SK-N-DZ (cell line): ENCODE measurements around the gene LRRK2.
"Not testable (repeated sequence)": the region's sequence is repeated elsewhere in the genome, so short reads cannot be mapped to it uniquely, and the experiment has no call there.

ENCODE experiments used
- DNase-seq: peaks from one replicate; pipeline ENCODE4 v3.0.0-alpha.2; 2015; ENCODE audit warnings: low spot score

Gene LRRK2

GRCh38 chr12:40248034-40248433 lies 23.2 kb downstream of the LRRK2 start:
- DNase-seq: no peak

DNA sequence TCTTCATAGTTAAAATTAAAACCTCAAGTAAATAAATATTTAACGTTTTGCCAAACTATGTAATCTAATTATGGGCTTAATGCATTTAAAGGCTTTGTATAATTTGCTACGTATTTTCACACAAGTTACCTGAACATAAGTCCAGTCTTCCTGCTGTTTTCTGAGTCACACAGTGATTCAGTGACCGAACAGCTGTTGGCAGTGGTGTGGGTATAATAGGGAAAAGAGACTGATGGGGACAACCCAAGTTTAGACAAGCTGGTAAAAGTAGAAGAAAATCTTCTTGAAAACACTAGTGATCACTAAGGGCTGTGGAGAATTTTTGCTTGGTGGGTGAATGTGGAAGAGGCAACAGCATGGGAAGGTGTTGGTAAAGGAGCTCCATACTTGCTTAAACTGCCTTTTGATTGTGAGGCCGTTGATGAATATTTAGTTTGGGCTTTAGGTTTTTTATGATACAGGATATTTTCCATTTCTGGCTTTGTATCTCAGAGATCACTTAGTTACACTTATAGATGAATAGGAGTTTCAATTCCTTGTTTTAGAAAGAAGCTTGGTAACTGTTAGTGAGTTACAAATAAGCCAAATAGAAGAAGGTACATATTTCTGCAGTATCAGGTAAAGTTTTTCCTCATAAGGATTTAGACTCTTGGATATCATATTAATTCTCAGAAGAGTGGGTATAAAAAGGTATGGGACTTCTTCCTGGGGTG lies 23.9 kb downstream of the LRRK2 start:
- DNase-seq: no peak

DNA sequence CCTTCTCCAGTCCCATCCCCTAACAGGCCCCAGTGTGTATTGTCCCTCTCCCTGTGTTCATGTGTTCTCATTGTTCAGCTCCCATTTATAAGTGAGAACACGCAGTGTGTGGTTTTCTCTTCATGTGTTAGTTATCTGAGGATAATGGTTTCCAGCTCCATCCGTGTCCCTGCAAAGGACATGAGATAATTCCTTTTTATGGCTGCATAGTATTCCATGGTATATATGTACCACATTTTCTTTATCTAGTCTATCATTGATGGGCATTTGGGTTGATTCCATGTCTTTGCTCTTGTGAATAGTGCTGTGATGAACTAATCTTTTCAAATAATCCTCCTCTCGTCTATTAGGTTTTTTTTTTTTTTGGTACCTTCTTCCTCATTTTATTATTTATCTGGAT lies 25.9 kb downstream of the LRRK2 start:
- not testable (repeated sequence) for DNase-seq

GRCh38 chr12:40253936-40254335 lies 29.1 kb downstream of the LRRK2 start:
- DNase-seq: no peak

GRCh38 chr12:40254455-40255085 lies 29.8 kb downstream of the LRRK2 start:
- no peak for DNase-seq

- DNase-seq: no peak
These were observed 33.6 kb downstream of the LRRK2 start for GRCh38 chr12:40258371-40258770.

- DNase-seq: no peak
These were observed 37.1 kb downstream of the LRRK2 start for GRCh38 chr12:40261937-40262336.

DNA sequence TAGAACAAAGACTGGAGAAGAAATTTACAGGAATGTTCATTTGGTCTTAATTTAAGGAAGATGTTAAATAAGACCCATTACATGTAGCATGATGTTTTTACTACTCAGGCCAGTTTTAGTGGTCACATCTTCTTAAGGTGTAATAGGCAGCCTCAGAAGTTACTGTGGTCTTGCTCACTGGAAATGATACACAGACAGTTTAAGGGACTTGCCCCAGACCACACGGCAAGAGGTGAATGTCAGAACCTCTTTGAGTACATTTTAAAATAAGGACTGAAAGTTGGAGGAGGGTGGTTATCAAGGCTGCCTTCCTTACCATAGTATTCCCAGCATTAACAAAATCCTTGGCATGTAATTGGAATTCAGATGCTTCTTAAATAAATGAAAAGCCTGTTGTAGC lies 37.9 kb downstream of the LRRK2 start:
- DNase-seq: no peak

- no peak for DNase-seq
These were observed 39.0 kb downstream of the LRRK2 start for GRCh38 chr12:40263616-40264409.

GRCh38 chr12:40271981-40272664 lies 47.3 kb downstream of the LRRK2 start:
- no peak for DNase-seq

GRCh38 chr12:40281791-40282364 lies 57.1 kb downstream of the LRRK2 start:
- no peak for DNase-seq

GRCh38 chr12:40286583-40286982 lies 61.8 kb downstream of the LRRK2 start:
- DNase-seq: no peak

DNA sequence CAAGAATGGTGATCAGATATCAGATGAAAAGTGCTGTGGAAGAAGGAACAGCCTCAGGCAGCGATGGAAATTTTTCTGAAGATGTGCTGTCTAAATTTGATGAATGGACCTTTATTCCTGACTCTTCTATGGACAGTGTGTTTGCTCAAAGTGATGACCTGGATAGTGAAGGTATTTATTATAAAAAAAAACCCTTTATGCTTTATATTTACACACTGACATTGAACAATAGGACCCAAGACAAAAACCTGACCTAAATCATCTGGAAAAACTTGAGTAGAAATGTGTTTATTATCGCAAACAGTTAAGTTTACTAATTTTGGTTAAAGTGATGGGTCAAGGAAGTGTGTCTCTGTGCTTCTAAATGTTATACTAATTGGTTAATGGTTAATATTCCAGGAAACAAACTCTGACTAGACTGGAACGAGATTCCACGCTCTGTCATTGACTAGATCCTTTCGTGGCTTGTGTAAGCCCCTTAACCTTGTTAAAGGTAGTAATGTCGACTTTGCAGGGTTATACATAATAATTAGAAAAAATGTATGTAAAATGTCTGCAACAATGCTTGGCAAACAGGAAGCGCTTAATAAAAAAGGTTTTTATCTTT lies 62.7 kb downstream of the LRRK2 start:
- no peak for DNase-seq

- DNase-seq: no peak
These were observed 68.1 kb downstream of the LRRK2 start for GRCh38 chr12:40292788-40293429.

DNA sequence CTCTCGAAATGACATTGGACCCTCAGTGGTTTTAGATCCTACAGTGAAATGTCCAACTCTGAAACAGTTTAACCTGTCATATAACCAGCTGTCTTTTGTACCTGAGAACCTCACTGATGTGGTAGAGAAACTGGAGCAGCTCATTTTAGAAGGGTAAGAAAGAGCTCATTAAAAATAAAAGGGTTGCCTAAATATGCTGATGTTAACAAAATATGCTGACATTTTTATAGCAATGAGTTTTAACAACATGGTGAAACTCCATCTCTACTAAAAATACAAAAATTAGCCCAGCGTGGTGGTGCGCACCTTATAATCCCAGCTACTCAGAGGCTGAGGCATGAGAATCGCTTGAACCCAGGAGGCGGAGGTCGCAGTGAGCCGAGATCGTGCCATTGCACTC lies 73.5 kb downstream of the LRRK2 start:
- no peak for DNase-seq

- DNase-seq: no peak
These were observed 75.7 kb downstream of the LRRK2 start for GRCh38 chr12:40300490-40300889.

DNA sequence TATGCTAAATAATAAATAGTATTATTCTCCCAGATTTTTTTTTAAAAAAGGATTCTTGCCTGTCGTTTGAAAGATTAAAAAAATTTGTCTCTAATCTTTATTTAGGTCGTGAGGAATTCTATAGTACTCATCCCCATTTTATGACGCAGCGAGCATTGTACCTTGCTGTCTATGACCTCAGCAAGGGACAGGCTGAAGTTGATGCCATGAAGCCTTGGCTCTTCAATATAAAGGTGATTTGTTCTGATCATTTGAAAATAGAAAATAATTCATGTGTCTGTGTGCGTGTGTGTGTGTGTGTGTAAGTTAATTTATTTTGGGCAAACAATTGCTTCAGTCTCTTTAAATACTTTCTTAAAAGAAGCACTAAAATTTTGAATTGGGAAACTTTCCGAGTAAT lies 84.2 kb downstream of the LRRK2 start:
- no peak for DNase-seq

GRCh38 chr12:40310211-40310610 lies 85.4 kb downstream of the LRRK2 start:
- no peak for DNase-seq

- no peak for DNase-seq
These were observed 87.4 kb downstream of the LRRK2 start for GRCh38 chr12:40312196-40312595.

DNA sequence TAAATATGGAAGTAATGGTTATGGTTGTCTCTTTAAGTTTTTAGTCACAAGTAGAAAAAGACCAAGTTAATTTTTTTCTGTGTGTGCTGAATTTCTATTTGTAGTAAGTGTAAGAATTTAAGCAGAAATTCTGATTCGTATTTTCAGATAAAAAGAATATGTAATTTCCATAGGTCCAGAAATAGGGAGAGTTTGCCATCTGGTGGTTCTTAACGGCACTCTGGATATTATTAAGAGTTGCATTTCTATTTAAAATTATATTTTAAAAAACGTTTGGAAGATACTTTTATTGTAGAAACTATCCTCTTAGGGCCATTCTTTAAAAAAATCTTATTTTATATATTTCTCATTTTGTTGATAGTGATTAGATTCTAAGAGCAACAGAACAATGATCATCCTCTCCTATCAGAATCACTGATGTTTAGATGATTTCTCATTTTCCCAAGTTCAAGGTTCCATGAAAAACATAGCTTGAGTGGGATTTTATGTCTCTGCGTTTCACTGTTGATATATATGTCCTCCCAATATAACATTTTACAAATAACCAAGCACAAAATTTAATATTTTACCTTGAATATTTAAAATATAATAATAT lies 88.3 kb downstream of the LRRK2 start:
- DNase-seq: no peak
